WTC11 (cell line): ENCODE data around the gene MUC20.

Source experiments
- ARID4B ChIP-seq: sonication (generic); formaldehyde crosslinking; IDR thresholded peaks from 2 replicates; pipeline ENCODE4 v1.8.0; 2023; ENCODE audit warnings: missing genetic modification reagents, mild to moderate bottlenecking, borderline replicate concordance
- CDX4 ChIP-seq: fragments of 250-450 bp; sonication (Bioruptor Pico); IDR thresholded peaks from 2 replicates; pipeline ENCODE4 v1.9.0; 2021; ENCODE audit warnings: moderate library complexity, mild to moderate bottlenecking, inconsistent platforms, borderline replicate concordance
- CREB1 ChIP-seq: sonication (generic); formaldehyde crosslinking; IDR thresholded peaks from 2 replicates; pipeline ENCODE4 v1.8.0; 2023; ENCODE audit warnings: mild to moderate bottlenecking, missing genetic modification reagents
- CTCF ChIP-seq: fragments of 200-600 bp; IDR thresholded peaks from 2 replicates; pipeline ENCODE4 v1.8.0; 2022; ENCODE audit warnings: antibody characterized with exemption
- E2F4 ChIP-seq: sonication (generic); formaldehyde crosslinking; IDR thresholded peaks from 2 replicates; pipeline ENCODE4 v1.8.1; 2022; ENCODE audit warnings: low read depth, mild to moderate bottlenecking, moderate library complexity, missing genetic modification reagents, borderline replicate concordance
- GABPB1 ChIP-seq: sonication (generic); formaldehyde crosslinking; IDR thresholded peaks from 2 replicates; pipeline ENCODE4 v1.8.1; 2023; ENCODE audit warnings: mild to moderate bottlenecking, missing genetic modification reagents
- IRF1 ChIP-seq: sonication (generic); formaldehyde crosslinking; IDR thresholded peaks from 2 replicates; pipeline ENCODE4 v1.8.0; 2023; ENCODE audit warnings: missing genetic modification reagents
- MXD4 ChIP-seq: fragments of 250-450 bp; sonication (Bioruptor Pico); IDR thresholded peaks from 2 replicates; pipeline ENCODE4 v1.8.0; 2021; ENCODE audit warnings: mild to moderate bottlenecking, moderate library complexity, borderline replicate concordance
- NFYB ChIP-seq: sonication (generic); formaldehyde crosslinking; conservative IDR thresholded peaks from 2 replicates; pipeline ENCODE4 v1.8.0; 2022; ENCODE audit warnings: low read depth, missing genetic modification reagents
- USF1 ChIP-seq: sonication (generic); formaldehyde crosslinking; IDR thresholded peaks from 2 replicates; pipeline ENCODE4 v1.8.0; 2022; ENCODE audit warnings: mild to moderate bottlenecking, missing genetic modification reagents
- ZBTB21 ChIP-seq: sonication (generic); formaldehyde crosslinking; IDR thresholded peaks from 2 replicates; pipeline ENCODE4 v1.8.1; 2023; ENCODE audit warnings: mild to moderate bottlenecking, missing genetic modification reagents, borderline replicate concordance

- TF ChIP-seq CTCF (no peak), CDX4 (CRISPR knock-in tag) (no peak), CREB1 (CRISPR knock-in tag) (no peak), USF1 (CRISPR knock-in tag) (no peak), ZBTB21 (no peak), NFYB (CRISPR knock-in tag) (no peak), GABPB1 (CRISPR knock-in tag) (no peak), E2F4 (CRISPR knock-in tag) (no peak), IRF1 (CRISPR knock-in tag) (no peak), MXD4 (CRISPR knock-in tag) (no peak), ARID4B (no peak)
Observed at GRCh38 chr3:195771646-195772300, 51.0 kb downstream of the MUC20 start.
